A375 (cell line): ENCODE data around the gene ACRV1. TPM values are rescaled to one million over a fixed set of nuclear protein-coding genes. Genes with fewer than 3 reads are reported as not detected.

ENCODE experiments used
- small RNA-seq: library from RNA; depleted of rRNA; stranded (forward); fragments of <200 nt; gene quantifications from one replicate; pipeline ENCODE3, GENCODE V24; 2014
- total RNA-seq: library from RNA; depleted of rRNA; stranded (reverse); fragments of >200 nt; shearing (Covaris generic); gene quantifications from 2 replicates; pipeline ENCODE4 v1.2.3, GENCODE V29; 2014; rRNA removed

The ACRV1 gene, protein sequence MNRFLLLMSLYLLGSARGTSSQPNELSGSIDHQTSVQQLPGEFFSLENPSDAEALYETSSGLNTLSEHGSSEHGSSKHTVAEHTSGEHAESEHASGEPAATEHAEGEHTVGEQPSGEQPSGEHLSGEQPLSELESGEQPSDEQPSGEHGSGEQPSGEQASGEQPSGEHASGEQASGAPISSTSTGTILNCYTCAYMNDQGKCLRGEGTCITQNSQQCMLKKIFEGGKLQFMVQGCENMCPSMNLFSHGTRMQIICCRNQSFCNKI
- total RNA-seq = 0.16 TPM in 1 of 2 replicates, not detected in the other

DNA sequence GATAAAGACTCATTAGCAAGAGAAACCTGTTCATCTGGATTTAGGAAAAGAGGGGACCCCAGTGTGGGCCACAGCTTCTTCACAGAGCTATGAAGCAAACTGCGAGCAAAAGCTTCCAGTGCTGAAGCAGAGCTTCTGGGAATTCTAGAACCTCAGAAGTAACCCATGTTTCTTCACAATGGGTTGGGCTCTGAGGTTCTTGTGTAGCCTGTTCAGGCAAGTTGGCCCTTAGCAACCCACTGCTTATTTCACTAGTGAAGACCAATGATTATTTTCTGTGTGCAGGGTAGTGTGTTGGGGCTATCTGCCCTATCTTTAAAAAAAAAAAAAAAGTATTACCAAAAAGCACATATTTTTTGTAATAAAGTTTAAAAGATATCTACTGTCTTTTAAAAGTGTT, at the start of gene ACRV1:
Gene ACRV1 (minus strand): TSS at position 101 of the 400 bp plus-strand sequence. CDS start 67 bp downstream, at position 34.

DNA sequence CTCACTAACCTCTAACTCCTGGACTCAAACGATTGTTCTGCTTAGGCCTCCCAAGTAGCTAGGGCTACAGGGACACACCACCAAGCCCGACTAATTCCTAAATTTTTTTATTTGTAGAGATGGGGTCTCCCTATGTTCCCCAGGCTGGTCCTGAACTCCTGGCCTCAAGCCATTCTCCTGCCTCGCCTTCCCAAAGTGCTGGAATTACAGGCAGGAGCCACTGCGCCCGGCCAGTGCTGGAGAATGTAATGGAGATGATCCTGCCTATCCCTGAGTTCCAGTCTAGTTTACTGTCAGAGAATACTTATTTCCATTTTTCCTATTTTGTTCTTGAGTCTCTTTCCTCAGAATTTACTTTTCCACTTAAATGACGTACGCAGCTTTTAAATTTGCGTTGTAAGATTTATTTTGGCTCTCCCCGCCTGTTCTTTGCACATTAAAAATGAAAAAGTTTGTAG, 55.9 kb downstream of the ACRV1 start, which contains the start of gene CHEK1:
Gene CHEK1 (plus strand): TSS at position 408 of the 458 bp plus-strand sequence. CDS start 1,606 bp downstream, outside the sequence.

Small RNA genes lying within 50 kb of the gene (small RNA-seq; reads per million reads assigned to genes)
- 4.2 reads per million, percentile 83 among the genes with 10 or more reads in this experiment for gene RNU2-35P

Other genes starting within 250 kb of the ACRV1 start
- 25.4 and 37.3 TPM in 2 replicates for gene FEZ1, start 184.6 kb downstream of the ACRV1 start, total RNA-seq
- 87.3 and 98.7 TPM in 2 replicates for gene EI24, start 111.4 kb downstream of the ACRV1 start, total RNA-seq
- 81.0 and 81.3 TPM in 2 replicates for gene STT3A, start 88.0 kb downstream of the ACRV1 start, total RNA-seq
- 53.3 and 53.5 TPM in 2 replicates for gene CHEK1, start 55.7 kb downstream of the ACRV1 start, total RNA-seq
- gene PATE1, start 65.4 kb upstream of the ACRV1 start, total RNA-seq = not detected in 2 replicates
- gene PATE2, start 98.0 kb upstream of the ACRV1 start, total RNA-seq = 0.87 TPM in 1 of 2 replicates, not detected in the other
- gene PATE3, start 107.3 kb upstream of the ACRV1 start, total RNA-seq = 0.11 TPM in 1 of 2 replicates, not detected in the other
- gene PATE4, start 152.5 kb upstream of the ACRV1 start, total RNA-seq = not detected in 2 replicates
- 16.8 and 17.2 TPM in 2 replicates for gene HYLS1, start 206.8 kb upstream of the ACRV1 start, total RNA-seq
- gene PUS3, start 222.4 kb upstream of the ACRV1 start, total RNA-seq = 18.7 and 30.1 TPM in 2 replicates
- 0.04 TPM in 1 of 2 replicates, not detected in the other for gene DDX25, start 223.7 kb upstream of the ACRV1 start, total RNA-seq